Measurements from ENCODE around the gene WDR4. TPM values are rescaled to one million over a fixed set of nuclear protein-coding genes. Genes with fewer than 3 reads are reported as not detected.

The WDR4 gene
- total and polyA plus RNA-seq, 2 of the 13 experiments (the other 11 are each of a cell fraction or from before 2014, with no cell fraction given): 11.3 to 14.4 TPM

DNA sequence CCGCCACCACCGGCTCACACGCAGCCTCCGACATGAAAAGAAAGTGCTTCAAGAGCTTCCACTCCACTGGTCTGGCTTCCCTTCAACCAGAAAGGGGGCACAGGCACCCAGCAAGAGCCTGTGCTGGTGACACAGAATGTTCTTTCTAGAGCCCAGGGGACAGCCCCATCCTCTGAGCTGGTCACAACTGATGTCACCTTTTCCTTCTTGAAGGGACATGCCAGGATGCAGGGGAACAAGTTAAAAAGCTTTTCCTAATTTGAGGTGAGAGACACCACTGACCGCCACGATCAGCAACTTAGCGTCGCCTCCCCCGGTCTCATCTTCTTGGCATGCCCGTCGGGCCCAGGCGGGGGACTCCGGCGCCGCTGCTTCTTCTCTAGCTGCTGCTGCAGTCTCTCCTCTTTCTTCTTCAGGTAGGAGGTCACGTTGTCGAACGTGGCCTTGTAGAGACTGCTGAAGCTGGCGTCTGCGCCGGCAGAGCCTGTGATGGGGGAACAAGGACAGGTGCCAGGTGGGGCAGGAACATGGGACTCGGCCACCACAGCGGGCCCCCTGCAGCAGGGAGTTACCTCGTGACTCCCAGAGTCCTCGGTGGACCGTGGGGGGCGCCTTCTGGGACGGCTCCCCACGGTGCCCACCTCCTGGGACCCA, 29.5 kb downstream of the WDR4 start (continued):
- TF ChIP-seq KLF16 (CRISPR knock-in tag; IDR thresholded peaks at IDR 0.05): no peak
- TF ChIP-seq KIAA2018 (CRISPR knock-in tag; IDR thresholded peaks at IDR 0.05; ENCODE audit: borderline replicate concordance): no peak
- TF ChIP-seq, protein P1, sequence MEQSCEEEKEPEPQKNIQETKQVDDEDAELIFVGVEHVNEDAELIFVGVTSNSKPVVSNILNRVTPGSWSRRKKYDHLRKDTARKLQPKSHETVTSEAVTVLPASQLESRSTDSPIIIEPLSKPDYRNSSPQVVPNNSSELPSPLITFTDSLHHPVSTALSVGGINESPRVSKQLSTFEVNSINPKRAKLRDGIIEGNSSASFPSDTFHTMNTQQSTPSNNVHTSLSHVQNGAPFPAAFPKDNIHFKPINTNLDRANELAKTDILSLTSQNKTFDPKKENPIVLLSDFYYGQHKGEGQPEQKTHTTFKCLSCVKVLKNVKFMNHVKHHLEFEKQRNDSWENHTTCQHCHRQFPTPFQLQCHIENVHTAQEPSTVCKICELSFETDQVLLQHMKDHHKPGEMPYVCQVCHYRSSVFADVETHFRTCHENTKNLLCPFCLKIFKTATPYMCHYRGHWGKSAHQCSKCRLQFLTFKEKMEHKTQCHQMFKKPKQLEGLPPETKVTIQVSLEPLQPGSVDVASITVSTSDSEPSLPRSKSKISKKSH (CRISPR knock-in tag; IDR thresholded peaks at IDR 0.05; ENCODE audit: borderline replicate concordance): no peak

Measured in HepG2 (cell line).